ENCODE results near the gene RFX2. TPM values are rescaled to one million over a fixed set of nuclear protein-coding genes. Genes with fewer than 3 reads are reported as not detected.

The RFX2 gene
- total RNA-seq, 1 experiment from 2014 or later = 4.6 TPM

DNA sequence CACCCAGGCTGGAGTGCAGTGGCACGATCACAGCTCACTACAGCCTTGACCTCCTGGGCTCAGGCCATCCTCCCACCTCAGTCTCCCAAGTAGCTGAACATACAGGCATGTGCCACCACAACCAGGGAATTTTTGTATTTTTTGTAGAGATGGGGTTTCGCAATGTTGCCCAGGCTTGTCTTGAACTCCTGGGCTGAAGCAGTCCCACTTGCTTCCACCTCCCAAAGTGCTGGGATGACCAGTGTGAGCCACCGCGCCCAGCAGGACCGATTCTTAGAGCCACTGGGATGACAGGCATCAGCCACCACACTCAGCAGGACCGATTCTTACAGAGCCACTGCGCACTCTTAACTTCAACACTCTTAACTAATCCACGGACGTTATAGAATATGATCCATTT, 77.5 kb downstream of the RFX2 start:
- H3K36me3 Mint-ChIP-seq = no peaks in the 10 kb centered on the region
- ChIA-PET CTCF (interaction anchor here (1.2 kb wide), 1 partner anchor 10 kb away, joined by 5 read pairs; no protein-coding TSS in a partner anchor), POLR2A (no interaction called here)
- H3K4me1 Mint-ChIP-seq = no peaks in the 10 kb centered on the region
- ATAC-seq (no peak), DNase-seq (ENCODE audit: low spot score) (no peak)
- no peak overlapping the region for H3K4me3 Mint-ChIP-seq
- TF ChIP-seq, protein P1, sequence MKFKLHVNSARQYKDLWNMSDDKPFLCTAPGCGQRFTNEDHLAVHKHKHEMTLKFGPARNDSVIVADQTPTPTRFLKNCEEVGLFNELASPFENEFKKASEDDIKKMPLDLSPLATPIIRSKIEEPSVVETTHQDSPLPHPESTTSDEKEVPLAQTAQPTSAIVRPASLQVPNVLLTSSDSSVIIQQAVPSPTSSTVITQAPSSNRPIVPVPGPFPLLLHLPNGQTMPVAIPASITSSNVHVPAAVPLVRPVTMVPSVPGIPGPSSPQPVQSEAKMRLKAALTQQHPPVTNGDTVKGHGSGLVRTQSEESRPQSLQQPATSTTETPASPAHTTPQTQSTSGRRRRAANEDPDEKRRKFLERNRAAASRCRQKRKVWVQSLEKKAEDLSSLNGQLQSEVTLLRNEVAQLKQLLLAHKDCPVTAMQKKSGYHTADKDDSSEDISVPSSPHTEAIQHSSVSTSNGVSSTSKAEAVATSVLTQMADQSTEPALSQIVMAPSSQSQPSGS (CRISPR knock-in tag; IDR thresholded peaks at IDR 0.05; ENCODE audit: borderline replicate concordance, low read depth) = no peak
- H3K27ac Mint-ChIP-seq = peak overlapping the region; percentile 22; the same call in 1 of the 2 replicates
- H3K27me3 Mint-ChIP-seq (ENCODE audit: low read depth) = peaks cover 3% of the 10 kb centered on the region
- no peaks in the 10 kb centered on the region for H3K9me3 Mint-ChIP-seq

DNA sequence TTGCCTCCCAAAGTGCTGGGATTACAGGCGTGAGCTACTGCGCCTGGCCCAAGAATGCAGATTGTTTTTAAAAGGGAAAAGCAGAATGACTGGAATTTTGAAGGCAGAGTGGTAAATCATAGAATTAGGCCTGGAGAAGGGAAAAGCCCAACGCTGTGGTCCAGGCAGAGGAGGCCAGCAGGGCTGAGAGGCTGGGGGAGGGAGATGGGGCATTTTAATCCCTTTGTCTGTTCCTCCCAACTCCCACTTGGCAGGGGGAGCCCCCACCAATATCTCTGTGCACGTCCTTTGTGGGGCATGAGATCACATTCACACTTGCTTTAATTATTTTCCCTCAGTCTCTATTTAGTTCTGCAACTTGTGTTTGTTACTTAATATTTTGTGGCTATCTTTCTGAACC, 77.9 kb downstream of the RFX2 start:
- ATAC-seq = no peak
- Mint-ChIP-seq H3K36me3 (no peaks in the 10 kb centered on the region), H3K4me1 (no peaks in the 10 kb centered on the region), H3K9me3 (no peaks in the 10 kb centered on the region), H3K27me3 (ENCODE audit: low read depth) (peaks cover 3% of the 10 kb centered on the region), H3K27ac (peak overlapping the region; percentile 22; the same call in 1 of the 2 replicates), H3K4me3 (no peak overlapping the region)
- no peak for TF ChIP-seq RORB (CRISPR knock-in tag; IDR thresholded peaks at IDR 0.05)
- no peak for TF ChIP-seq ZNF671 (CRISPR knock-in tag; IDR thresholded peaks at IDR 0.05)
- TF ChIP-seq GRHL2 (CRISPR knock-in tag; IDR thresholded peaks at IDR 0.05; ENCODE audit: insufficient replicate concordance, severe bottlenecking) = no peak
- TF ChIP-seq CBFB (CRISPR knock-in tag; IDR thresholded peaks at IDR 0.05; ENCODE audit: low read depth) = no peak
- TF ChIP-seq GABPB1 (CRISPR knock-in tag; IDR thresholded peaks at IDR 0.05) = no peak
- TF ChIP-seq, protein P2, sequence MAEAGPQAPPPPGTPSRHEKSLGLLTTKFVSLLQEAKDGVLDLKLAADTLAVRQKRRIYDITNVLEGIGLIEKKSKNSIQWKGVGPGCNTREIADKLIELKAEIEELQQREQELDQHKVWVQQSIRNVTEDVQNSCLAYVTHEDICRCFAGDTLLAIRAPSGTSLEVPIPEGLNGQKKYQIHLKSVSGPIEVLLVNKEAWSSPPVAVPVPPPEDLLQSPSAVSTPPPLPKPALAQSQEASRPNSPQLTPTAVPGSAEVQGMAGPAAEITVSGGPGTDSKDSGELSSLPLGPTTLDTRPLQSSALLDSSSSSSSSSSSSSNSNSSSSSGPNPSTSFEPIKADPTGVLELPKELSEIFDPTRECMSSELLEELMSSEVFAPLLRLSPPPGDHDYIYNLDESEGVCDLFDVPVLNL (CRISPR knock-in tag; IDR thresholded peaks at IDR 0.05; ENCODE audit: borderline replicate concordance, low read depth) = no peak
- TF ChIP-seq IRF2 (CRISPR knock-in tag; IDR thresholded peaks at IDR 0.05; ENCODE audit: borderline replicate concordance, low read depth) = no peak
- TF ChIP-seq GTF2I (CRISPR knock-in tag; conservative IDR thresholded peaks at IDR 0.05) = no peak
- TF ChIP-seq, protein P3, sequence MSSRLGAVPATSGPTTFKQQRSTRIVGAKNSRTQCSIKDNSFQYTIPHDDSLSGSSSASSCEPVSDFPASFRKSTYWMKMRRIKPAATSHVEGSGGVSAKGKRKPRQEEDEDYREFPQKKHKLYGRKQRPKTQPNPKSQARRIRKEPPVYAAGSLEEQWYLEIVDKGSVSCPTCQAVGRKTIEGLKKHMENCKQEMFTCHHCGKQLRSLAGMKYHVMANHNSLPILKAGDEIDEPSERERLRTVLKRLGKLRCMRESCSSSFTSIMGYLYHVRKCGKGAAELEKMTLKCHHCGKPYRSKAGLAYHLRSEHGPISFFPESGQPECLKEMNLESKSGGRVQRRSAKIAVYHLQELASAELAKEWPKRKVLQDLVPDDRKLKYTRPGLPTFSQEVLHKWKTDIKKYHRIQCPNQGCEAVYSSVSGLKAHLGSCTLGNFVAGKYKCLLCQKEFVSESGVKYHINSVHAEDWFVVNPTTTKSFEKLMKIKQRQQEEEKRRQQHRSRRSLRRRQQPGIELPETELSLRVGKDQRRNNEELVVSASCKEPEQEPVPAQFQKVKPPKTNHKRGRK (CRISPR knock-in tag; IDR thresholded peaks at IDR 0.05; ENCODE audit: borderline replicate concordance) = no peak
- TF ChIP-seq, protein P4, sequence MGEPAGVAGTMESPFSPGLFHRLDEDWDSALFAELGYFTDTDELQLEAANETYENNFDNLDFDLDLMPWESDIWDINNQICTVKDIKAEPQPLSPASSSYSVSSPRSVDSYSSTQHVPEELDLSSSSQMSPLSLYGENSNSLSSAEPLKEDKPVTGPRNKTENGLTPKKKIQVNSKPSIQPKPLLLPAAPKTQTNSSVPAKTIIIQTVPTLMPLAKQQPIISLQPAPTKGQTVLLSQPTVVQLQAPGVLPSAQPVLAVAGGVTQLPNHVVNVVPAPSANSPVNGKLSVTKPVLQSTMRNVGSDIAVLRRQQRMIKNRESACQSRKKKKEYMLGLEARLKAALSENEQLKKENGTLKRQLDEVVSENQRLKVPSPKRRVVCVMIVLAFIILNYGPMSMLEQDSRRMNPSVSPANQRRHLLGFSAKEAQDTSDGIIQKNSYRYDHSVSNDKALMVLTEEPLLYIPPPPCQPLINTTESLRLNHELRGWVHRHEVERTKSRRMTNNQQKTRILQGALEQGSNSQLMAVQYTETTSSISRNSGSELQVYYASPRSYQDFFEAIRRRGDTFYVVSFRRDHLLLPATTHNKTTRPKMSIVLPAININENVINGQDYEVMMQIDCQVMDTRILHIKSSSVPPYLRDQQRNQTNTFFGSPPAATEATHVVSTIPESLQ (CRISPR knock-in tag; IDR thresholded peaks at IDR 0.05) = no peak
- TF ChIP-seq JUN (CRISPR knock-in tag; IDR thresholded peaks at IDR 0.05) = no peak
- no peak for TF ChIP-seq ZNF396 (CRISPR knock-in tag; IDR thresholded peaks at IDR 0.05; ENCODE audit: borderline replicate concordance)
- TF ChIP-seq ETV6 (CRISPR knock-in tag; IDR thresholded peaks at IDR 0.05) = no peak
- no peak for TF ChIP-seq ZNF232 (CRISPR knock-in tag; IDR thresholded peaks at IDR 0.05)
- no peak for TF ChIP-seq SP1 (CRISPR knock-in tag; conservative IDR thresholded peaks at IDR 0.05)
- ChIA-PET CTCF (interaction anchor here (1.2 kb wide), 1 partner anchor 10 kb away, joined by 5 read pairs; no protein-coding TSS in a partner anchor), POLR2A (no interaction called here)
- no peak for DNase-seq (ENCODE audit: low spot score)

DNA sequence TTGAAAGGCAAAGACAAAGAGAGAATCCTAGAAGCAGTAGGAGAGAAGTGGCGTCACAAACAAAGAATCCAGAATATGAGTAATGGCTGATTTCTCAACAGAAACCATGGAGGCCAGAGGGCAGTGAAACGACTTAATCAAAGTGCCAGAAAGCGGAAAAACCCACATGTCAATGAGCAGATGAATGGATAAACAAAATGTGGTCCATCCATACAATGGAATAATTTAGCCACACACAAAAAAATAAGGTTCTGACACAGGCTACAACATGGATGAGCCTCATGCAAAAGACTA, 80.1 kb downstream of the RFX2 start:
- Mint-ChIP-seq H3K4me3 (no peak overlapping the region), H3K27ac (no peak overlapping the region), H3K4me1 (no peaks in the 10 kb centered on the region), H3K9me3 (no peaks in the 10 kb centered on the region), H3K36me3 (no peaks in the 10 kb centered on the region), H3K27me3 (ENCODE audit: low read depth) (no peaks in the 10 kb centered on the region; the same call in 1 of the 2 replicates)
- CTCF ChIA-PET = interaction anchor here (1.0 kb wide), 1 partner anchor 43 kb away, joined by 3 read pairs; no protein-coding TSS in a partner anchor
- POLR2A ChIA-PET = no interaction called here
- no peak for DNase-seq (ENCODE audit: low spot score)
- no peak for ATAC-seq
- TF ChIP-seq, protein P2 (CRISPR knock-in tag; IDR thresholded peaks at IDR 0.05; ENCODE audit: borderline replicate concordance, low read depth) = no peak
- TF ChIP-seq PRRX2 (CRISPR knock-in tag; IDR thresholded peaks at IDR 0.05) (no peak), ZBTB21 (CRISPR knock-in tag; IDR thresholded peaks at IDR 0.05; ENCODE audit: borderline replicate concordance) (no peak), ZNF138 (CRISPR knock-in tag; conservative IDR thresholded peaks at IDR 0.05) (no peak), ZNF232 (CRISPR knock-in tag; IDR thresholded peaks at IDR 0.05) (no peak), SOX15 (CRISPR knock-in tag; IDR thresholded peaks at IDR 0.05) (no peak), GRHL2 (CRISPR knock-in tag; IDR thresholded peaks at IDR 0.05; ENCODE audit: insufficient replicate concordance, severe bottlenecking) (no peak), RORB (CRISPR knock-in tag; IDR thresholded peaks at IDR 0.05) (no peak)
- TF ChIP-seq, protein P5, sequence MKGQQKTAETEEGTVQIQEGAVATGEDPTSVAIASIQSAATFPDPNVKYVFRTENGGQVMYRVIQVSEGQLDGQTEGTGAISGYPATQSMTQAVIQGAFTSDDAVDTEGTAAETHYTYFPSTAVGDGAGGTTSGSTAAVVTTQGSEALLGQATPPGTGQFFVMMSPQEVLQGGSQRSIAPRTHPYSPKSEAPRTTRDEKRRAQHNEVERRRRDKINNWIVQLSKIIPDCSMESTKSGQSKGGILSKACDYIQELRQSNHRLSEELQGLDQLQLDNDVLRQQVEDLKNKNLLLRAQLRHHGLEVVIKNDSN (CRISPR knock-in tag; IDR thresholded peaks at IDR 0.05) = no peak
- TF ChIP-seq, protein P6, sequence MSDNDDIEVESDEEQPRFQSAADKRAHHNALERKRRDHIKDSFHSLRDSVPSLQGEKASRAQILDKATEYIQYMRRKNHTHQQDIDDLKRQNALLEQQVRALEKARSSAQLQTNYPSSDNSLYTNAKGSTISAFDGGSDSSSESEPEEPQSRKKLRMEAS (CRISPR knock-in tag; IDR thresholded peaks at IDR 0.05) = no peak
- TF ChIP-seq, protein P7, sequence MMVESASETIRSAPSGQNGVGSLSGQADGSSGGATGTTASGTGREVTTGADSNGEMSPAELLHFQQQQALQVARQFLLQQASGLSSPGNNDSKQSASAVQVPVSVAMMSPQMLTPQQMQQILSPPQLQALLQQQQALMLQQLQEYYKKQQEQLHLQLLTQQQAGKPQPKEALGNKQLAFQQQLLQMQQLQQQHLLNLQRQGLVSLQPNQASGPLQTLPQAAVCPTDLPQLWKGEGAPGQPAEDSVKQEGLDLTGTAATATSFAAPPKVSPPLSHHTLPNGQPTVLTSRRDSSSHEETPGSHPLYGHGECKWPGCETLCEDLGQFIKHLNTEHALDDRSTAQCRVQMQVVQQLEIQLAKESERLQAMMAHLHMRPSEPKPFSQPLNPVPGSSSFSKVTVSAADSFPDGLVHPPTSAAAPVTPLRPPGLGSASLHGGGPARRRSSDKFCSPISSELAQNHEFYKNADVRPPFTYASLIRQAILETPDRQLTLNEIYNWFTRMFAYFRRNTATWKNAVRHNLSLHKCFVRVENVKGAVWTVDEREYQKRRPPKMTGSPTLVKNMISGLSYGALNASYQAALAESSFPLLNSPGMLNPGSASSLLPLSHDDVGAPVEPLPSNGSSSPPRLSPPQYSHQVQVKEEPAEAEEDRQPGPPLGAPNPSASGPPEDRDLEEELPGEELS (CRISPR knock-in tag; IDR thresholded peaks at IDR 0.05) = no peak

Measured in WTC11 (cell line).